DOHH2 (cell line): Measurements from ENCODE around the gene HNF1A.

Source experiments
- H3F3A ChIP-seq: fragments of 200-600 bp; sonication (generic), shearing (Covaris generic); 2 replicates; pipeline ENCODE4 v1.6.0; 2016; ENCODE audit warnings: antibody characterized with exemption, mild to moderate bottlenecking; ENCODE audit not compliant: control insufficient read depth, insufficient read depth
- H3K27ac ChIP-seq: fragments of 200-600 bp; sonication (generic); 2 replicates; pipeline ENCODE4 v1.5.1; 2014; ENCODE audit warnings: low read depth, mild to moderate bottlenecking, low read length, moderate library complexity
- H3K27me3 ChIP-seq: fragments of 200-600 bp; sonication (generic); 2 replicates; pipeline ENCODE4 v1.6.1; 2014; ENCODE audit warnings: mild to moderate bottlenecking, low read length, mixed read lengths; ENCODE audit not compliant: control insufficient read depth
- H3K36me3 ChIP-seq: fragments of 200-600 bp; sonication (generic); 2 replicates; pipeline ENCODE4 v1.6.1; 2014; ENCODE audit warnings: mild to moderate bottlenecking, low read length, moderate library complexity, mixed read lengths; ENCODE audit not compliant: control insufficient read depth
- H3K4me1 ChIP-seq: fragments of 200-600 bp; sonication (generic); 2 replicates; pipeline ENCODE4 v1.6.1; 2014; ENCODE audit warnings: mild to moderate bottlenecking, low read length, mixed read lengths; ENCODE audit not compliant: control insufficient read depth
- H3K4me2 ChIP-seq: fragments of 200-600 bp; sonication (generic); 2 replicates; pipeline ENCODE4 v1.6.0; 2014; ENCODE audit warnings: mild to moderate bottlenecking, low read length, moderate library complexity
- H3K4me3 ChIP-seq: fragments of 200-600 bp; sonication (generic); 2 replicates; pipeline ENCODE4 v1.5.1; 2014; ENCODE audit warnings: mild to moderate bottlenecking, low read length, mixed read lengths
- H3K79me2 ChIP-seq: fragments of 200-600 bp; sonication (generic); 2 replicates; pipeline ENCODE4 v1.6.1; 2014; ENCODE audit warnings: mild to moderate bottlenecking, low read length, mixed read lengths; ENCODE audit not compliant: control insufficient read depth
- H3K9me2 ChIP-seq: fragments of 200-600 bp; sonication (generic); replicated peaks from 2 replicates; pipeline ENCODE4 v1.6.1; 2014; ENCODE audit warnings: mild to moderate bottlenecking, low read length, mixed read lengths; ENCODE audit not compliant: control insufficient read depth
- H3K9me3 ChIP-seq: fragments of 200-600 bp; sonication (generic); 2 replicates; pipeline ENCODE4 v1.6.1; 2014; ENCODE audit warnings: antibody characterized with exemption, low read length, mixed read lengths; ENCODE audit not compliant: control insufficient read depth, insufficient read depth
- H4K20me1 ChIP-seq: fragments of 200-600 bp; sonication (generic); 2 replicates; pipeline ENCODE4 v1.6.0; 2014; ENCODE audit warnings: low read depth, mild to moderate bottlenecking, antibody characterized with exemption, low read length, moderate library complexity; ENCODE audit not compliant: control insufficient read depth, insufficient read depth
- CTCF ChIP-seq: fragments of 200-600 bp; sonication (generic); IDR thresholded peaks from one replicate; pipeline ENCODE4 v1.5.1; 2014; ENCODE audit warnings: antibody characterized with exemption, mild to moderate bottlenecking, low read depth, low read length; ENCODE audit not compliant: poor library complexity, severe bottlenecking
- EZH2phosphoT487 ChIP-seq: fragments of 200-600 bp; sonication (generic); IDR thresholded peaks from 2 replicates; pipeline ENCODE4 v1.6.1; 2017; ENCODE audit warnings: borderline replicate concordance, mild to moderate bottlenecking, antibody characterized with exemption, low read length, moderate library complexity, mixed read lengths

Gene HNF1A, protein sequence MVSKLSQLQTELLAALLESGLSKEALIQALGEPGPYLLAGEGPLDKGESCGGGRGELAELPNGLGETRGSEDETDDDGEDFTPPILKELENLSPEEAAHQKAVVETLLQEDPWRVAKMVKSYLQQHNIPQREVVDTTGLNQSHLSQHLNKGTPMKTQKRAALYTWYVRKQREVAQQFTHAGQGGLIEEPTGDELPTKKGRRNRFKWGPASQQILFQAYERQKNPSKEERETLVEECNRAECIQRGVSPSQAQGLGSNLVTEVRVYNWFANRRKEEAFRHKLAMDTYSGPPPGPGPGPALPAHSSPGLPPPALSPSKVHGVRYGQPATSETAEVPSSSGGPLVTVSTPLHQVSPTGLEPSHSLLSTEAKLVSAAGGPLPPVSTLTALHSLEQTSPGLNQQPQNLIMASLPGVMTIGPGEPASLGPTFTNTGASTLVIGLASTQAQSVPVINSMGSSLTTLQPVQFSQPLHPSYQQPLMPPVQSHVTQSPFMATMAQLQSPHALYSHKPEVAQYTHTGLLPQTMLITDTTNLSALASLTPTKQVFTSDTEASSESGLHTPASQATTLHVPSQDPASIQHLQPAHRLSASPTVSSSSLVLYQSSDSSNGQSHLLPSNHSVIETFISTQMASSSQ

GRCh38 chr12:120978296-120979219 lies at the start of gene HNF1A:
Gene HNF1A (plus strand): TSS chr12:120978543. CDS start chr12:120978769, 226 bp downstream.
- H3K9me3 ChIP-seq = no peaks in the 10 kb centered on the region
- no peak within 1 kb of the TSS for H3K27ac ChIP-seq
- H3K79me2 ChIP-seq = no peaks in the 10 kb centered on the region
- no peaks in the 10 kb centered on the region for H3K36me3 ChIP-seq
- H3K4me1 ChIP-seq = no peaks in the 10 kb centered on the region
- H3F3A ChIP-seq = no peaks in the 10 kb centered on the region
- H3K4me3 ChIP-seq = no peak within 1 kb of the TSS
- no peaks in the 10 kb centered on the region for H3K27me3 ChIP-seq
- no peak for TF ChIP-seq EZH2phosphoT487
- H3K4me2 ChIP-seq = no peak within 1 kb of the TSS
- H4K20me1 ChIP-seq = no peaks in the 10 kb centered on the region
- H3K9me2 ChIP-seq = no peaks in the 10 kb centered on the region

- H3F3A ChIP-seq = no peaks in the 10 kb centered on the region
- no peak overlapping the region for H3K4me3 ChIP-seq
- no peaks in the 10 kb centered on the region for H3K79me2 ChIP-seq
- H3K27ac ChIP-seq = no peak overlapping the region
- no peaks in the 10 kb centered on the region for H3K9me3 ChIP-seq
- no peak overlapping the region for H3K4me2 ChIP-seq
- H4K20me1 ChIP-seq = no peaks in the 10 kb centered on the region
- H3K36me3 ChIP-seq = no peaks in the 10 kb centered on the region
- no peaks in the 10 kb centered on the region for H3K27me3 ChIP-seq
- H3K4me1 ChIP-seq = no peaks in the 10 kb centered on the region
- TF ChIP-seq CTCF = no peak
- no peak for TF ChIP-seq EZH2phosphoT487
- no peaks in the 10 kb centered on the region for H3K9me2 ChIP-seq
Measured at GRCh38 chr12:120928864-120929652, 49.3 kb upstream of the HNF1A start.

DNA sequence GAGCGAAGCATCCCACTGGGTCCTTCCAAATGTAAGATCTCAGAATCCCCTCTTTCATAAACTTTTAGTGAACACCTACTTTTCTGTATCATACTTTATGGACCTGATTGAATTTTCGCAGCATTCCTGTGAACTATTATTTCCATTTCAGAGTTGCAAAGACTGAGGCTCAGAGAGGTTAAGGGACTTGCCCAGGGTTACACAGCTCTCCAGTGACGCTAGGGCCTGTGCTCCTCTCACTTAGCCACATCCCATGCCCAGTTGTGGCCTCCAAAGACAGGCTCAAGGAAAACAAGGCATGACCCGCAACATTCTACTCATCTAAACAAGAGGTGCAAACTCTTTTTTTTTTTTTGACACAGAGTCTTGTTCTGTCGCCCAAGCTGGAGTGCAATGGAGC lies 48.3 kb upstream of the HNF1A start:
- Histone ChIP-seq H3K4me2 (no peak overlapping the region), H3K9me3 (no peaks in the 10 kb centered on the region), H3K36me3 (no peaks in the 10 kb centered on the region), H3K9me2 (no peaks in the 10 kb centered on the region), H3K4me3 (no peak overlapping the region), H3K27ac (no peak overlapping the region), H3K79me2 (no peaks in the 10 kb centered on the region), H3K4me1 (no peaks in the 10 kb centered on the region), H3K27me3 (no peaks in the 10 kb centered on the region), H3F3A (no peaks in the 10 kb centered on the region), H4K20me1 (no peaks in the 10 kb centered on the region)
- TF ChIP-seq EZH2phosphoT487 = no peak

DNA sequence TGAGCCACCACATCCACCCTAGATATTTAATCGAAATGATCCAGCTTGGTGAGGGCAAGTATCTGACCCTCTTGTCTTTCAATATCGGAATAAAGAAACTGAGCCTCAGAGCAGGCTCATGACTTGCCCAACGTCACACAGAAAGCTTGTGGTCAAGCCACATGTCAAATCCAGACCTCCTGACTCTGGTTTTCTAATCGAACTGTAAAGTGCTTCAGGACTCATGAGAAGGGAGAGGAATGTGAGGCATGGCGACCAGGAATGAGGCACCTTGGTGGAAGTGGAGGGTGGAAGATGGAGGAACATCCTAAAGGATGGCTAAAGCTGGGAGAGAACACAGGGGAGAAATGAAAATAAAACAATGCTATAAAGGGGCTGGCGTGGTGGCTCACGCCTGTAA lies 46.3 kb upstream of the HNF1A start:
- no peaks in the 10 kb centered on the region for H3K4me1 ChIP-seq
- H3K9me2 ChIP-seq = no peaks in the 10 kb centered on the region
- no peaks in the 10 kb centered on the region for H3K36me3 ChIP-seq
- H3K9me3 ChIP-seq = no peaks in the 10 kb centered on the region
- no peaks in the 10 kb centered on the region for H4K20me1 ChIP-seq
- H3K27me3 ChIP-seq = no peaks in the 10 kb centered on the region
- no peak overlapping the region for H3K4me2 ChIP-seq
- no peaks in the 10 kb centered on the region for H3K79me2 ChIP-seq
- TF ChIP-seq EZH2phosphoT487 (no peak), CTCF (no peak)
- no peak overlapping the region for H3K4me3 ChIP-seq
- no peaks in the 10 kb centered on the region for H3F3A ChIP-seq
- no peak overlapping the region for H3K27ac ChIP-seq
